Ectodermal cell (in vitro differentiated cells): ENCODE results near the gene ETNK2.

Experiments
- H3K27ac ChIP-seq: 2 replicates; pipeline ENCODE4 v1.7.0; 2013; ENCODE audit warnings: mild to moderate bottlenecking, low read depth, low read length; ENCODE audit not compliant: insufficient read depth, poor library complexity, severe bottlenecking
- H3K27me3 ChIP-seq: 2 replicates; pipeline ENCODE4 v1.7.0; 2013; ENCODE audit warnings: mild to moderate bottlenecking, low read length; ENCODE audit not compliant: insufficient read depth, control insufficient read depth, poor library complexity, severe bottlenecking
- H3K36me3 ChIP-seq: one replicate; pipeline ENCODE4 v1.7.0; 2013; ENCODE audit warnings: low read length; ENCODE audit not compliant: control insufficient read depth, insufficient read depth
- H3K4me1 ChIP-seq: one replicate; pipeline ENCODE4 v1.7.0; 2013; ENCODE audit warnings: low read length; ENCODE audit not compliant: control insufficient read depth, insufficient read depth
- H3K4me3 ChIP-seq: 2 replicates; pipeline ENCODE4 v1.7.0; 2013; ENCODE audit warnings: low read depth, low read length, control low read depth; ENCODE audit not compliant: insufficient read depth
- H3K9me3 ChIP-seq: 2 replicates; pipeline ENCODE4 v1.7.0; 2013; ENCODE audit warnings: mild to moderate bottlenecking, low read length, moderate library complexity; ENCODE audit not compliant: control insufficient read depth
- WGBS, 2 experiments: methylation state at CpG; one replicate each; pipeline ENCODE4 v1.1.7; 2013; ENCODE audit warnings: missing lambda C conversion rate in 2 of 2; 5-methylcytosine and 5-hydroxymethylcytosine counted together

Gene ETNK2

DNA sequence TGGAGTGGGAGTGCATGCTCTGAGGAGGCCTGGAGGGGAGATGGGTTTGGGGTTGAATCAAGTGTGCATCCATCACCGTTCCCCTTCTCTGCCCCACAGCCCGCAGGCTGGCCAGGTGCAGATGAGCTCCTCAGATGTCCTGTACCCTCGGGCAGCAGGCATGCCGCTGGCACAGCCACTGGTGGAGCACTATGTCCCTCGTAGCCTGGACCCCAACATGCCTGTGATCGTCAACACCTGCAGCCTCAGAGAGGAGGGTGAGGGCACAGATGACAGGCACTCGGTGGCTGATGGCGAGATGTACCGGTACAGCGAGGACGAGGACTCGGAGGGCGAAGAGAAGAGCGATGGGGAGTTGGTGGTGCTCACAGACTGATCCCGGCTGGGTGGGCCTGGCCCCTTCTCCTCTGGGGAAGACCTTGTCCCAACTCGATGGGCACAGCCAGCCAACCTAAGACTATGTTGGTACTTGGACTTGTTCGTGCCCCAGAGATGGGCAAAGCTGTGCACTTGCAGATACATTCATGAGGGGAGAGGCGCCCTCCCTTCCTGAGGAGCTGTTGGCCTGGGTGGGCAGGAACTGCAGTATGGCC, 26.0 kb downstream of the ETNK2 start:
- H3K27ac ChIP-seq: no peak overlapping the region
- WGBS, 2 experiments: 95% methylated on average over 18 of the region's 18 CpGs

DNA sequence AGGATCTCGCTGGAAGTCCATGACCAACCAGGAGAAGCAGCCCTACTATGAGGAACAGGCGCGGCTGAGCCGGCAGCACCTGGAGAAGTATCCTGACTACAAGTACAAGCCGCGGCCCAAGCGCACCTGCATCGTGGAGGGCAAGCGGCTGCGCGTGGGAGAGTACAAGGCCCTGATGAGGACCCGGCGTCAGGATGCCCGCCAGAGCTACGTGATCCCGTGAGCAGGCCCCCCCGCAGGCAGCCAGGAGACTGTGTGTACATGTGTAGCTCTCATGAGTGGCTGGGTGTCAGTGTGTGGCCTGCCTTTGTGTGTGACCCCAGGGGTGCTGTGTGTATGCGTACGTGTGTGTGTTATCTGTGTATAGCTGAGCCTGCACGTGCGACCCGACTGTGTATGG, 27.2 kb downstream of the ETNK2 start:
- H3K27me3 ChIP-seq: no peaks in the 10 kb centered on the region
- H3K4me1 ChIP-seq: peaks cover 15% of the 10 kb centered on the region
- no peak overlapping the region for H3K4me3 ChIP-seq
- H3K27ac ChIP-seq: no peak overlapping the region
- WGBS, 2 experiments: 96% methylated on average over 22 of the region's 22 CpGs
- H3K36me3 ChIP-seq: peaks cover 22% of the 10 kb centered on the region
- no peaks in the 10 kb centered on the region for H3K9me3 ChIP-seq

More for the DNA sequence above, 26.0 kb downstream of the ETNK2 start:
- Histone ChIP-seq H3K4me1 (peaks cover 15% of the 10 kb centered on the region), H3K27me3 (no peaks in the 10 kb centered on the region), H3K9me3 (no peaks in the 10 kb centered on the region), H3K36me3 (peaks cover 18% of the 10 kb centered on the region), H3K4me3 (no peak overlapping the region)

DNA sequence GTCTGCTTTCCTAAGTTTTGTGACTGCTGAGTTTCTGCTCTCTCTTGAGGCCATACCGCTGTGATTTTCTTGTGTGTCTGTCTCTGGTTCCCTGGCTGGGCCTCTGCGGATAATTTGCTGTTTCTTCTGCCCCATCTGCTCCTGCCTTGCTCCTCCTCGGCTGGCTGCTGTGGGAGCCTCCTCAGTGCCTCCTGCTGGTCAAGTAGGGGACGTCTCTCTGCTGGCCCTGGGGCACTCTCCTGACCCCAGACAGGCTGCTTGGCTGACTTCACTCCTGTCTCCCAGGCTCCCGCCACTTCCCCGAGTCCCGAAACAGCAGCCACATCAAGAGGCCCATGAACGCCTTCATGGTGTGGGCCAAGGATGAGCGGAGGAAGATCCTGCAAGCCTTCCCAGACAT, 28.5 kb downstream of the ETNK2 start:
- peaks cover 10% of the 10 kb centered on the region for H3K4me1 ChIP-seq
- no peaks in the 10 kb centered on the region for H3K27me3 ChIP-seq
- H3K4me3 ChIP-seq: no peak overlapping the region
- no peaks in the 10 kb centered on the region for H3K9me3 ChIP-seq
- peaks cover 31% of the 10 kb centered on the region for H3K36me3 ChIP-seq
- no peak overlapping the region for H3K27ac ChIP-seq
- 84% methylated on average over 9 of the region's 9 CpGs for WGBS, 2 experiments

DNA sequence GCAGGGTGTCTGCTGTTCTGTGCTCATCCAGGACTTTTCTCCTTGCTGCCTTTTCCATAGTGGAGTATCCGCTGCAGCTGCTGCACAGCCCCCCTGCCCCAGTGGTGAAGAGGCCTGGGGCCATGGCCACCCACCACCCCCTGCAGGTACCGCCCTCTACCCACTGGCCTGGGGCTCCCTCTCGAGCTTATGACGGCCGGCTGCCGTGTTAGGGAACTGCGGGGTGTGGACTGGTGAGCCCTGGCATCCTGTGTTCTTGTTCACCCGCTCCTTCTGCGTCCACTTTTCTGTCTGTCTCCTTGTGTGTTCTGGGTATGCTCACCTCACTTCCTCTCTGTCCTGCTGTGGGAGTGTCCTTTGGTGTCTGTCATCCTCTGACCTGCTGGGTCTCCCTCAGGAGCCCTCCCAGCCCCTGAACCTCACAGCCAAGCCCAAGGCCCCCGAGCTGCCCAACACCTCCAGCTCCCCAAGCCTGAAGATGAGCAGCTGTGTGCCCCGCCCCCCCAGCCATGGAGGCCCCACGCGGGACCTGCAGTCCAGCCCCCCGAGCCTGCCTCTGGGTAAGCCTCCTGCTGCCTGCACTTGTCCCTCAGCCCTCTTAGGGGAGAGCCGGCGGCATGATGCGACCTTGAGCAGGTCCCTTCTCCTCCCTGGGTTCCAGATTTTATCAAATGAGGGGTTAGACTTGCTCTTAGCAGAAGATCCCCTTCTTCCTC, 29.8 kb downstream of the ETNK2 start:
- Histone ChIP-seq H3K36me3 (peaks cover 31% of the 10 kb centered on the region), H3K4me3 (no peak overlapping the region), H3K27me3 (no peaks in the 10 kb centered on the region), H3K4me1 (peaks cover 8% of the 10 kb centered on the region), H3K9me3 (no peaks in the 10 kb centered on the region), H3K27ac (no peak overlapping the region)
- WGBS, 2 experiments: 93 to 94% methylated on average over 17 of the region's 17 CpGs

DNA sequence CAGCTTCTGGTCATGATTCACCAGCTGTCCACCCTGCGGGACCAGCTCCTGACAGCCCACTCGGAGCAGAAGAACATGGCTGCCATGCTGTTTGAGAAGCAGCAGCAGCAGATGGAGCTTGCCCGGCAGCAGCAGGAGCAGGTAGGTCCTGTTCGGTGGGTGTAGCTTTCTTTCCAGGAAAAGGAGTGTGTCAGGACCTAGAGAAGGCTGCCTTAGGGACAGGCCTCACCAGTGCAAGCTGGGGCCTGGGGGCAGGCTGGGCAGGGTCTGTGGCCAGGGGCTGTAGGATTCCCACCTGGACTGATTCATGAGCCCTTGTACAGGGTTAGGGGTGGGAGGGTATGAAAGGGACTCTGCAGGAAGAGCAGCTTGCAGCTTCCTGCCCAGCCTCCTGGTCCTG, 35.3 kb downstream of the ETNK2 start:
- no peak overlapping the region for H3K4me3 ChIP-seq
- no peaks in the 10 kb centered on the region for H3K9me3 ChIP-seq
- H3K36me3 ChIP-seq: peaks cover 16% of the 10 kb centered on the region
- no peaks in the 10 kb centered on the region for H3K27me3 ChIP-seq
- no peak overlapping the region for H3K27ac ChIP-seq
- WGBS, 2 experiments: 95% methylated on average over 4 of the region's 4 CpGs
- no peaks in the 10 kb centered on the region for H3K4me1 ChIP-seq

DNA sequence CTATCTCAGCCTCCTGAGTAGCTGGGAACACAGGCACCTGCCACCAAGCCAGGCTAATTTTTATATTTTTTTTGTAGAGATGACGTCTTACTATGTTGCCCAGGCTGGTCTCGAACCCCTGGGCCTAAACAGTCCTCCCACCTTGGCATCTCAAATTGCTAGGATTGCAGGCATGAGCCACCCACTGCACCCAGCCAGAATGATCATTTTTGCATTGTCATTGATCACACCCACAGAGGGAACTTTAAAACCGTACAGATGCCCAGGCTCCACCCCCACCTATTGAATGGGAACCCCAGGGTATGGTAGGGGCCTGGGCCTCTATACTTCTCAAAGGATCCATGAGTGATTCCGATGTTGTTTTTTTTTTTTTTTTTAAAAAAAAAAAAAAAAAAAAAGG, 36.7 kb downstream of the ETNK2 start:
- H3K4me3 ChIP-seq: no peak overlapping the region
- no peaks in the 10 kb centered on the region for H3K27me3 ChIP-seq
- H3K9me3 ChIP-seq: no peaks in the 10 kb centered on the region
- WGBS, 2 experiments: 85 to 88% methylated on average over 3 to 4 of the region's 4 CpGs
- H3K4me1 ChIP-seq: no peaks in the 10 kb centered on the region
- no peak overlapping the region for H3K27ac ChIP-seq
- H3K36me3 ChIP-seq: peaks cover 9% of the 10 kb centered on the region

DNA sequence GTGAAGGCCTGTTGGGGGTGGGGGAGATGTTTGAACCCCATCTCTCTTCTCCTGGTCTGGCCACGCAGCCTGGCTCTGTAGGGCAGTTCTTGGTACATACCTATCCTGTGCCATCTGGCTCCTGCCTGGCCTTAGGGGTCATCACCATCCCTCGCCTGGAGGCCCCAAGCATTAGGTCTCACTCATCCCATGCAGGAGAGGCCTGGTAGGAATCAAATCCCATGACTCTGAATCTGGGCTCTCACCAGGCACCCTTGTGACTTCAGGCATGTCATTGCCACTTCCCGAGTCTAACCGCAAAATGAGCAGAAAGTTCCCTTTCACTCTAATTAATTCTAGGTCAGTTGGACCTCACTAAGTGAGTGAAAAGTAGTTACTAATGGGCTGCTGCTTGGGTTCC, 37.2 kb downstream of the ETNK2 start:
- Histone ChIP-seq H3K4me3 (no peak overlapping the region), H3K9me3 (no peaks in the 10 kb centered on the region), H3K36me3 (peaks cover 9% of the 10 kb centered on the region), H3K27ac (no peak overlapping the region), H3K4me1 (no peaks in the 10 kb centered on the region), H3K27me3 (no peaks in the 10 kb centered on the region)
- WGBS, 2 experiments: 96% methylated on average over 4 of the region's 4 CpGs

DNA sequence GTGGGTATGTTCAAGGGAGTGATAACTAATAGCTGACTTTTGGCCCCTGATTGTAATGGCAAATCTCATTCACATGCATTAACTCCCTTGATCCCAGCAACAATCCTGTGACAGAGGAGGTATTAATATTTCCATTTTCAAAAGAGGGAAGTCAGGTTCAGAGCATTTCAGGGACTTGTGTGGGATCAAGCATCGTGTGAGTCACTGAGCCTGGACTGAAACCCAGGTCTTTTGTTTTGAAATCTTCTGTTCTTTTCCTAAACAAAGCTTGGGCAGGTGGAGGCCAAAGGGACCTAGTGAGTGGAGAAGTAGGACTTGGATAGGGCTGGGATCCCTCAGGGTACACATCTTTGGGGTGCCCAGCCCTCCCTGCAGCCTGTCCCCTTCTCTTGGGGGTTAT, 37.9 kb downstream of the ETNK2 start:
- Histone ChIP-seq H3K4me3 (no peak overlapping the region), H3K4me1 (peaks cover 7% of the 10 kb centered on the region), H3K9me3 (no peaks in the 10 kb centered on the region), H3K36me3 (peaks cover 5% of the 10 kb centered on the region), H3K27ac (no peak overlapping the region), H3K27me3 (no peaks in the 10 kb centered on the region)
- 83 to 92% methylated on average over 1 of the region's 1 CpG for WGBS, 2 experiments

DNA sequence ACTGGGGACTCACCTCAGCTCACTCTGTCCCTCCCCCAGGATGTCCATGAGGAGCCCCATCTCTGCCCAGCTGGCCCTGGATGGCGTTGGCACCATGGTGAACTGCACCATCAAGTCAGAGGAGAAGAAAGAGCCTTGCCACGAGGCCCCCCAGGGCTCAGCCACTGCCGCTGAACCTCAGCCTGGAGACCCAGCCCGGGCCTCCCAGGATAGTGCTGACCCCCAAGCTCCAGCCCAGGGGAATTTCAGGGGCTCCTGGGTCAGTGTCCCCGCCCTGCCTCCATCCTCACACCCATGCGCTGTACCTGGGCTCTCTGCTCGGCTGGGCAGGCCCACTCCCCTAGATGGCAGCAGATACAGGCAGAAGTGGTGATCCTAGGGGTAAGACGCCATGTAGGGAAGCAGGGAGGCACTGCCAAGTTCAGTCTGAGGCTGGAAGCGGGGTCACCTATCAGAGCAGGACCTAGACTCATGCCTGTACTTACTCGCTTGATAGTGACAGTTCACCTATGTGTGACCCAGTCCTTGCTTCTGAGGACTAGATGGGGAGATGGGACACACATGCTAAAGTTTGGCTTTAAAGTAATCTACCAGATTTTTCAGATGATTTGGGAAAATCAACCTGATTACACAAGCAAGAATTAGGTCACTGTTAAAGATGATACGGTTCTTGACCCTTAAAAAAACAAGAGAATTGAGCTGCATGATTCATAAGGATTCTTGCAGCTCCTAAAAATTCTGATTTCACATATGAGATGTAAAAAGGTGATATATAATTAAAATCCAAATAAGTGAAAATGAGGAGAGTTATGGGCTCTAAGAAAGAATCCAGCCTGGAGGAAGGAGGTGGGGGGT, 38.7 kb downstream of the ETNK2 start:
- WGBS, 2 experiments: 87% methylated on average over 11 of the region's 11 CpGs
- Histone ChIP-seq H3K9me3 (no peaks in the 10 kb centered on the region), H3K4me3 (no peak overlapping the region), H3K27ac (no peak overlapping the region), H3K27me3 (no peaks in the 10 kb centered on the region), H3K4me1 (peaks cover 14% of the 10 kb centered on the region), H3K36me3 (no peaks in the 10 kb centered on the region)
